ENCODE data around the gene SIRT5.

SIRT5 gene

DNA sequence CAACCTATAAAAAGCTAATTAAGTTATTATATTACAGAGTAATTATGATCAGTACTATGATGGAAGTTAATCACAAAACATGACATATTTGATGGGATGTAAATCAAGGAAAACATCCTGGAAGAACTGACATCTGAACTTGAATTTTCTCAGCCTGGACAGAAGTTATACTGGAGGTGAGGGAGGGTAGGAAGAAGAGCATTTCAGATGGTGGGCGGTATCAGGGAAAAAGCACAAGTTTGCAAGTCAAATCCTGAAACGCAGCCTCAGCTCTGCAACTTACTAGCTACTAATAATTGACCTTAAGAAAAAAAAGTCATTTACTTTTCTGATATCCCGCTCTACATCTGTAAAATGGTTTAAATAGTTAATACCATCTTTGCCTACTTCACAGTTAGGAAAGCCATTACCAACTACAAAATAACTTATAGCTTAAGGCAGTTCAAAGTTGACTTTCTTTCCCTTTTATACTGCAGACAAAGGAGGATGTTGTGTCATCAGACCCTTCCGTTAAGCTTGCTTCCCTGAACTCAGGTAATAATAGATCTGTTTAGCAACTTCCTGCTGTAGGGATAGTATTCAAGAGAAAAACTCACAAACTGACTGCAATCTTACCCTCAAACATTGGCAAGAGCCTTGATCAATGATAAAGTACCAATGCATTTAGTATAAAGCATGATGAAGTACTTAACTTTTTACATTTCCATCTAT lies 61.7 kb downstream of the SIRT5 start:
- DNase-seq (ENCODE audit: low read depth in 2 of 2): no peak

DNA sequence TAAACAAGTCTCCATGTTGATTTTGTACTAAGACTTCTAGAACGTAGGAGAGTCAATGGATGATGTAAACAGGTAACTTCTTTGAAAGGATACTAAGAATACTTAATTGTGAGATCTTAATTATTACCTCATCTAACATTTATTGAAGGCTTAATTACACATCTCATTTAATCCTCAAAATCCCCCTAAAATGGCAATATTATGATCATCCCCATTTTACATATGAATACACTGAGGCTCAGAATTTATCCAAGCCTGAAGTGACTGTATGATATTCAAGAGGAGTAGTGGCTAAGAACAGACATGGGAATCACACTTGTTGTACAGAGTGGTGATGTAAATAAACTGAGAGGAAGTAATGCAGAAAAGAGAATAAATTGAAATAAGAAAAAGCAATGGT lies 63.6 kb downstream of the SIRT5 start:
- DNase-seq (ENCODE audit: low read depth in 2 of 2): no peak

DNA sequence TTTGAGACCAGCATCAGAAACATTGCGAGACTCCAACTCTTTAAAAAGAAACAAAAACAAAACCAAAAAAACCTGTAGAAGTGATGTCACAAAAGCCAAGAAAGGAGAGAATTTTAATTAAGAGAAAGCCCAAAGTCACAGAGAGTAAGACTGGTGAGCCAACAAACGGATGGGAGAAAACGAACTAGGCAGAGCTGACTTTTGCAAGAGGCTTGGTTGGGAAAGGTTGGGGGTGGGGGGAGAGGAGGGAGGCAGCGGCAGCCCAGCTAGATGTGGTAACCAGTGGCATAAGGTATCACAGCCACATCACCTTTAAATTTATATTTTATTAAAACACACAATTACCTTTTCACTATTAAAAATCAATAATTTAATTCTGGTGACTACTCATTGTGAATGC lies 64.2 kb downstream of the SIRT5 start:
- DNase-seq (ENCODE audit: low read depth in 2 of 2): no peak

DNA sequence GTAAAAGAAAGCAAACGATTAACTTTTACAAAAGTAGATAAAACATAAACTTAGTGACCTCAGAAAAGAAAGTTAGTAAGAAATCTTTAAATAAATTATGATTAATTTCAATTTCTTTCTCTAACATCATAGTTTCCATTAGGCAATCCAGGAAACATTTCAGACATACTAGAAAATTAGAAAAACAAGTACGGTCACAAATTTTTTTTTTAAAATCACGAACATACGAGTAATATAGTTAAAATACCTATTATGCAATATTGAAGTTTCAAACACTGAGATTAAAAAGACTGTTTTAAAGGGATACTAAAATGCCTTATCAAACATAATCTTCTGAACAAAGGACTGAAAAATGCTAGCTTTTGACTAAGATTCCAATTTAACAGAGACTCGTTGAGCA lies 66.9 kb downstream of the SIRT5 start:
- DNase-seq (ENCODE audit: low read depth in 2 of 2): no peak

DNA sequence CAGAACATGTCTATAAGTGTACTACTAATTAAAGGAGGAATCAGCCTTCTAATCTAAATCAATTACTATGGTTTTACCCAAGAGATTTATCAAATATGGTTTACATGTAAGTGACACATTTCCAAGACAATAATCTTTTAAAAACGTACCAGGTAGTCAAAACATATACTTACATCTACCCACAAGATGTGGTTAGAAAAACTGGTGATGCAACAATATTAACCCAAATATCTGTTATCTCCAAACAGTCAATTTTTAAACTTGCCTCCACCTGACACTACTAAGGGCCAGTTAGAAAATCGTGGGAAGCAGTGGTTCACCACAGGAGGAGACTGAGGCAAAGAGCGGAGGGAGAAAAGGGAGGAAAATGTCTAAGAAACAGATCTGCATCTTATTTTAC lies 68.7 kb downstream of the SIRT5 start:
- DNase-seq (ENCODE audit: low read depth in 2 of 2): no peak

DNA sequence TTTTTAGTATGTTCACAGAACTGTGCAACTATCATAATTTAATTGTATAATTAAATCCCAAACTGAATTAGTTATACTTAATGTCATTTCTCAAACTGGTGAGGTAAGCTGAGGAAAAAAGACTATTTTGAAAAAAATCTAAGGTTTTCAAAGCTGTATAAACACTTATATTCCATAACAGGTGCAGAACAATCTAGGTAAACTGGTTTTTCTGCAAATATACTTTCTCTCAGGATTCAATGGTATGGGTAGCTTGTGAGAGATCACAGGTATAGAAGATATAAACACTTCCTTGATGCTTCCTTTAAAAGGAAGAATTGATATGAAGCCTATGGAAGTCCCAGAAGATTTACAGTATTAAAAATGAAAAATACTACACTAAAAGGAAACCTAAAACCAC lies 74.4 kb downstream of the SIRT5 start:
- DNase-seq (ENCODE audit: low read depth in 2 of 2): no peak

DNA sequence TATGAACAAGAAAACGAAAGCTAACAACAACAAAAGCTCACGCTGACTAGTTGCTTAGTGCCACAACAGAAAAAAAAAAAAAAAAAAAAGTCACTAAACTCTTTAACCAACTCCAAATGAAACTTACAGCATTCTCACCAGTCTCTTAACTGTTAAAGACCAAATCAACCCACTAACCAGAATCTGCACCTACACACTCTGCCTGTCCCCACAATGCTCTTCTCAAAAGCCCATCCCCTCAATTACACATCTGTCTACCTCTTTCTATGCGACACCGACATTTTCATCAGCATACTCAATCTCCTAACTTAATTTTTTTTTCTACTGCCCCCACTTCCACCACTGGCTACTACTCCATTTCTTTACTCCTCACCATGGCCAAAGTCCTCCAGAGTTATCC lies 75.0 kb downstream of the SIRT5 start:
- no peak for DNase-seq (ENCODE audit: low read depth in 2 of 2)

DNA sequence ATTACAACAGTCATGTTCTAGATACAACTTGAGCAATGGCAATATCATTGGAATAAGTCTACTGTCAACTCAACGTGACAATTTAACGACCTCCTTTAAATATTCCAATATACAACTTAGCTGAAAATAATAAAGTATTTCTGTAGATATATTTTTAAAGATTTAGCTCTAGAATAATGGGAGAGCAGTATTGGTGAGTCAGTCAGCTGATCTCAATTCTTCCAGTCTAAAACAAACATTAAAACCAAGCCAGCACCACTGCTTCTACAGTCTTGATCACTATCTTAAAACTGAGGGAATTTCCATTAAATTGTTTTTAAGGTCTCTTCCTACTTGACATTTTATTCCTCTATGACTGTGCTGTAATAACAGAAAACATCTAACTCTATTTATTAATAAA lies 78.9 kb downstream of the SIRT5 start:
- DNase-seq (ENCODE audit: low read depth in 2 of 2): no peak

DNA sequence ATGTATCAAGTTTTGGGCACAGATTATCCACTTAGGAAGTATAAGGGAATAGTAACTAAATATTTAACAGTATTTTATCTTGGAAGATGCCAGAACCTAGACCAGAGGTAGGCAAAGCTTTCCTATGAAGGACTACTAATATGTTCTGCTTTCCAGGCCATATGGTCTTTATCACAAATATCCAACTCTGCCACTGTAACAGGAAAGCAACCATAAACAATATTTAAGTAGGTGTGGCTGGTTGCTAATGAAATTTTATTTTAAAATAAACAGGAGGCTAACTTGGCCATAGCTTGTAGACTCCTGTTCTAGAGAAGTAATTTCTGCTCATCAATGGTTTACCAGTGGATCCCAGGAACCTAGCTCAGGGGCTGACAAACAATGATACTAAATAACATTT lies 80.1 kb downstream of the SIRT5 start:
- no peak for DNase-seq (ENCODE audit: low read depth in 2 of 2)

DNA sequence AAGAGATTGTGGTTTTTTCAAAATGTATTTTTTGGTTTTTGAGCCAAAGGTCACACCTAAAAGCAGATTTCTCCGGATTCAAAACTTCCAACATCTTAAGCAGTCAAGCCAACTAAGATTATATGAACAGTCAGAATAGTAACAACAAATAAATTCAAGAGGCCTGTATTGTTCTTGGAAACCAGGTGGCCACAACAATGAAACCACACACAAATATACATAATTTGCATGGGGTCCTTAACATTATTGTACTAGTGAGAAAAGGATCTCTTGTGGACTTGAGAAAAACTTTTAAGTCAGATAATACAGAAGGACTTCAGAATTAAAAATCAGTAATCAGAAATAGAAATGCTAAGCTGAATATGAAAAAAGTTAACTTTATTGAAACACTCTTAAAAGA lies 81.3 kb downstream of the SIRT5 start:
- DNase-seq (ENCODE audit: low read depth in 2 of 2): no peak

DNA sequence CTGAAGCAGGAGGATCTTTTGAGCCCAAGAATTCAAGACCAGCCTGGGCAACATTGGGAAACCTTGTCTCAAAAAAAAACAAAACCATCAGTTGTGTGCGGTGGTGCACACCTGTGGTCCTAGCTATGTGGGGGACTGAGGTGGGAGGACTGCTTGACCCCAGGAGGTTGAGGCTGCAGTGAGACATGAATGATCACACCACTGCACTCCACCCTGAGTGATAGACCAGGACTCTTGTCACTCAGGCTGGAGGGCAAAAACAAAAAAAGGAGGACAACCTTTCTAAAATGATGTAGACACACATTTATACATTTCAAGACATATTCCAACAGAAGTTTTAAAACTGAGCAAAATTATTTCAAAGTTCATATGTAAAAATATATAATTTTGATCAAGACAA lies 85.9 kb downstream of the SIRT5 start:
- DNase-seq (ENCODE audit: low read depth in 2 of 2): no peak

DNA sequence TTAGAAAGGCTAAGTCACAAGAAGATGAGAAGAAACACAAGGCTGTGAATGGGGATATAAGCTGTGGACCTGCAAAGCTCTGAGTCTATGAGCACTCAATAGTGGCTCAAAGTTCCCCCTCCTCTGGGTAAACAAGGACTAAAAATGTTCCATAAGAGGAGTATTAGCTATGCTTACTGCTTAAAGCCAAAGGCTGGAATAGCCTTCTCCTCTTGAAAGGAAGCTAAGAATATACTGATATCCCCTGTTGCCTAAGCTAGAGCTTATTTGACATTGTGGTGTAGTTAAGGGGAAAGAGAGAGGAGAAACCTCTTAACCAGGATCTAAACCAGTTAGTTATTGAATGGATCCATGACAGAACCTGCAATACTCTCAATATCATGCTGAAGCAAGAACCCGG lies 86.5 kb downstream of the SIRT5 start:
- no peak for DNase-seq (ENCODE audit: low read depth in 2 of 2)

DNA sequence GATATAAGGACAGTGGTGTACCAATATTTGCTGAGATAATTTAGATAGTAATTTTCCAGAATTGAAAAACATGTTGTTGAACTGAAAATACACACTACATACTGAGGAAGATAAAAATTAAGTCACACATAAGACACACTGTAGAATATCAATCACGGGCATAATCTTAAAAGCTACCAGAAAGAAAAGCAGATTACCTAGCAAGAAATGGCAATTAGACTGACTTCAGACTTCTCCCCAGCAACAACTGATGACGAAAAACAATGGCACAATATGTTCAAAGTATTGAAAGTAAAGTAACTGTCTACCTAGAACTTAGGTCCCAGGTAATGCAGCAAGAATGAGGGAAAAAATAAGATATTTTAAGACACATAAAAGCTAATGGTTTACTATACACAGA lies 87.2 kb downstream of the SIRT5 start:
- DNase-seq (ENCODE audit: low read depth in 2 of 2): no peak

DNA sequence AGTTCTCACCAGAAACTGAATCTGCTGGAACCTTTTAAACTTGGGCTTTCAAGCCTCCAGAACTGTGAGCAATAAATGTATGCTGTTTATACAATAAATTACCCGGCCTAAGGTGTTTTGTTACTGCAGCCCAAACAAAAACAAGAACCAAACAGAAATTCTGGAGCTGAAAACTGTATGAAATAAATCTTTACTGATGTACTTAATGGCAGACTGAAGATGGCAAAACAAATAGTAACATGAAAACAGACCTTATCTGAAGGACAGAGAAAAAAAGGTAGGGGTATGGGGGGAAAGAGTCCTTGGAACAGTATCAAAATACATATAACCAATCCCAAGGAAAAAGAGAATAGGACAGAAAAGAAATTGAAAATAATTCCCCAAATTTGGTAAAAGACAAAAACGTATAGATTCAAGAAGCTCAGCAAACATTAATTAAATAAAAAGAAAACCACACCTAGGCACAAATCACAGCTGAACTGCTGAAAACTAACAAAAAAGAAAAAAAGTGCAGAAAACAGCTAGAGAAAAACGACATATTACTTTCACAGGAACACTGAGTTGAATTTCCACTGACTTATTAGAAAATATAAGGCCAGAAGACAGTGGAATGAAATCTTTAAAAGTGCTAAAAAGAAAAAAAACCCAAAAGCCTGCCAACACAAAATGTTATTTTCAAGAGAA lies 88.4 kb downstream of the SIRT5 start:
- DNase-seq (ENCODE audit: low read depth in 2 of 2): no peak

DNA sequence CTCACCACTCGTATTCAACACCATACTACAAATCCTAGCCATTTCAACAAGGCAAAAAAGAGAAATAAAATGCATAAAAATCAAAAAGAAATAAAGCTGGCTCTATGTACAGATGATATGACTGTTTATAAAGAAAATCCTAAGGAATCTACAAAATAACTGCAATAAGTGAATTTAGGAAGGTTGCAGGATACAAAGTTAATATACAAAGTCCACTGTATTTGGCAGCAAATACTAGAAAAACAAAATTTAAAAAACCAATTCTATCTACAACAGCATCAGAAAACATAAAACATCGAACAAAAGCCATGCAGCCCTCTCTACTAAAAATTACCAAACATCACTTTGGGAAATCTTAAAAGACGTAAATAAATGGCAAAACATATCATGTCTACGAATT lies 89.6 kb downstream of the SIRT5 start:
- no peak for DNase-seq (ENCODE audit: low read depth in 2 of 2)

Measured in activated CD4-positive, alpha-beta T cell treated with anti-CD3 and anti-CD28 coated beads for 24 hours (primary cell).